PFSK-1 (cell line): ENCODE measurements around the gene B3GNT2.

Source experiments
- FOXP2 ChIP-seq: optimal IDR thresholded peaks from 2 replicates; pipeline ENCODE3; 2011; ENCODE audit warnings: borderline replicate concordance, control low read depth, inconsistent platforms; ENCODE audit not compliant: insufficient read depth; ENCODE audit errors: extremely low read length, extremely low read depth
- POLR2AphosphoS5 ChIP-seq: IDR thresholded peaks from 2 replicates; pipeline ENCODE4 v1.6.1; 2012; ENCODE audit warnings: low read depth, mild to moderate bottlenecking, control low read depth, low read length, moderate library complexity
- SIN3A ChIP-seq: IDR thresholded peaks from 2 replicates; pipeline ENCODE4 v1.6.1; 2012; ENCODE audit warnings: mild to moderate bottlenecking, low read length, moderate library complexity, borderline replicate concordance; ENCODE audit not compliant: insufficient read depth
- TAF1 ChIP-seq: IDR thresholded peaks from 2 replicates; pipeline ENCODE4 v1.6.1; 2012; ENCODE audit warnings: low read length, control low read depth, borderline replicate concordance; ENCODE audit not compliant: insufficient read depth
- TF ChIP-seq, protein P1 (sequence below), 2 experiments: IDR thresholded peaks; 2 replicates each; pipeline versions ENCODE4 v1.6.1 to v1.8.0; 2011 to 2012; ENCODE audit warnings: low read depth in 2 of 2, low read length in 2 of 2, control low read depth in 1 of 2, inconsistent platforms in 1 of 2, mild to moderate bottlenecking in 1 of 2, moderate library complexity in 1 of 2; ENCODE audit not compliant: insufficient read depth in 1 of 2

The B3GNT2 gene

DNA sequence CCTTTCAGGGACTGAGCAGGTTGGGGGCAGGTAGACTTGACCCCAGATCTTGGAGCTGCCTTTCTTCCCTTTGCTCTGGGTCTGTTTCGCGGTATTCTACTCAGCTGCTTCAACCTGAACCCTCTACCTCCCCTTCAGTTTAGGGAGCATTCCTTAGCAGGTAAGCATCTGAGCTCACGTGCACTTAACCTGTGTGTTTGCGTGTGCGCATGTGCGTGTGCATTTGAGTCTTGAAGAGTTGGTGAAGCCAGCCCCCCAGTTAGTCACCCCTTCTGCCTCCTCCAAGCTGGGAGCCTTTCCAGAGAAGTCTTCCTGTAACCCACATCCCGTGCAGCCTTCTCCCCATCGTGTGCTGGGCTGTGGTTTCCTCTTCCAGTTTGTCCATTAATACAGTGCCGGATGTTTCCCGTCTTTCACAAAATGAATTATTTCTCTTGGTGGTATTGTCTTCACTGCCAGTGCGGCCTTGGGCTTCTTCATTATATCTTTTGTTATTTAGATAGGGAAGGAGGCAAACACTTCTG, 33.2 kb downstream of the B3GNT2 start:
- TF ChIP-seq TAF1 (no peak), SIN3A (no peak), FOXP2 (no peak), POLR2AphosphoS5 (no peak)
- TF ChIP-seq, protein P1, sequence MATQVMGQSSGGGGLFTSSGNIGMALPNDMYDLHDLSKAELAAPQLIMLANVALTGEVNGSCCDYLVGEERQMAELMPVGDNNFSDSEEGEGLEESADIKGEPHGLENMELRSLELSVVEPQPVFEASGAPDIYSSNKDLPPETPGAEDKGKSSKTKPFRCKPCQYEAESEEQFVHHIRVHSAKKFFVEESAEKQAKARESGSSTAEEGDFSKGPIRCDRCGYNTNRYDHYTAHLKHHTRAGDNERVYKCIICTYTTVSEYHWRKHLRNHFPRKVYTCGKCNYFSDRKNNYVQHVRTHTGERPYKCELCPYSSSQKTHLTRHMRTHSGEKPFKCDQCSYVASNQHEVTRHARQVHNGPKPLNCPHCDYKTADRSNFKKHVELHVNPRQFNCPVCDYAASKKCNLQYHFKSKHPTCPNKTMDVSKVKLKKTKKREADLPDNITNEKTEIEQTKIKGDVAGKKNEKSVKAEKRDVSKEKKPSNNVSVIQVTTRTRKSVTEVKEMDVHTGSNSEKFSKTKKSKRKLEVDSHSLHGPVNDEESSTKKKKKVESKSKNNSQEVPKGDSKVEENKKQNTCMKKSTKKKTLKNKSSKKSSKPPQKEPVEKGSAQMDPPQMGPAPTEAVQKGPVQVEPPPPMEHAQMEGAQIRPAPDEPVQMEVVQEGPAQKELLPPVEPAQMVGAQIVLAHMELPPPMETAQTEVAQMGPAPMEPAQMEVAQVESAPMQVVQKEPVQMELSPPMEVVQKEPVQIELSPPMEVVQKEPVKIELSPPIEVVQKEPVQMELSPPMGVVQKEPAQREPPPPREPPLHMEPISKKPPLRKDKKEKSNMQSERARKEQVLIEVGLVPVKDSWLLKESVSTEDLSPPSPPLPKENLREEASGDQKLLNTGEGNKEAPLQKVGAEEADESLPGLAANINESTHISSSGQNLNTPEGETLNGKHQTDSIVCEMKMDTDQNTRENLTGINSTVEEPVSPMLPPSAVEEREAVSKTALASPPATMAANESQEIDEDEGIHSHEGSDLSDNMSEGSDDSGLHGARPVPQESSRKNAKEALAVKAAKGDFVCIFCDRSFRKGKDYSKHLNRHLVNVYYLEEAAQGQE (IDR thresholded peaks at IDR 0.05; ENCODE audit: insufficient read depth in 1 of 2, low read depth in 2 of 2, low read length in 2 of 2) = no peak

DNA sequence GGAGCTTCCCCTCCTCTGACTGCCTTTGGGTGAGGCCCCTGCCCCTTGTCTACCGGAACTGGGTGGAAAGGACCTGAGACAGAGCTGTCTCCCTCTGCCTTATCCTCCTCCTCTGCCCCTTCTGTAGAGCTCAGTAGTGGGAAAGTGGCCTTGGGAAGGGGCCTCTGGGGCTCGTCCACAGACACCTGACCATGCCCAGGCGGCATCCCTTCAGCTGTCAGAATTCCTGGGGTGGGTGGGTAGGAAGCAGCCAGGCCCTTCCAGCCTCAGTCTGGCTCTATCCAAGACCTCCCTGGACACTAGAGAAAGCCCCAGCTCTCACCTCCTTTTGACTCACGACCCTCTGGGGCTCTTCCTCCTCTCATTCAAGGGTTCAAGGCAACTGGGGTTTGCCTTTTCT, 35.6 kb downstream of the B3GNT2 start:
- TF ChIP-seq SIN3A (no peak), TAF1 (no peak), POLR2AphosphoS5 (no peak), FOXP2 (no peak)
- TF ChIP-seq, protein P1 (IDR thresholded peaks at IDR 0.05; ENCODE audit: insufficient read depth in 1 of 2, low read depth in 2 of 2, low read length in 2 of 2) = no peak

DNA sequence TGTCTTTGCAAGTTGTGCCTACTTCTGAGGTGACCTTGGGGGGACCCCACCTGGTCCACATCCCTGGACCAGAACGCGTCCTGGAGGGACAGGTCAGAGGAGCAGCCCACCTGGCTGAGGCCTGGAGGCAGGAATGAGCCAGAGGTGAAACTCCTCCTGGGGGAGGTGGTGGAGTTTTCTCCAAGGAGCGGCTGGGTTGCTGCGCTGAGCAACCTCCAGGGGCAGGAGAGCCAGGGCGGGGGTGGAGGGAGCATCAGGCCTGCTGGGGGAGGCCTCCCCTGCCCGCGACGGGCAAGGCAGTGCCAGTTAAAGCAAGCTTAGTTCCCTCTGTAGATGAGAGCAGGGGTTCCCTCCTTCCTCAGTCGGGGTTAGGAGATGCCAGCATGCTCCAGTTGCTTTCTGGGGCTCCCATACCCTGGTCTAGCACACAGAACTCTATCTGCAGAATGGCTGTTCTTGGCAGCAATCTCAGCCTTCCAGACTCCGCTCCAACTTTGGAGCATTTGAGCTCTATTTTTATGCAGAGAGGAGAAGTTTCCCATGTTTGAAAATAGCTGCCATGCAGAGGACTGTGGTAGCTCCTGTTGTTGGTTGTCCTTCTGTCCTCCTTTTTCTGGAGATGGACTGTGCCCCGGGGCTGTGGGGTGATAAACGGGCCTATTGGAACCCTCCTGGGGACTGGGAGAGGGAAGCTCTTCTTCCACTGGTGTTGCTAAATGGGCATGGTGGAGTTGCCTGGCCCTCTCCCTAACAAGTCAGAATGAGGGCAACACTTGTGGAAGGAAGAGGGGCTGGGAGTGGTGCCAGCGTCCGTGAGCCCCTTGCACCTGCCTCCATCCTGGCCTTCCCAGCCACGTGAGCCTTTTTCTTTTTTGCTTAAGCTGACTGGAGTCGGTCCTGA, 39.1 kb downstream of the B3GNT2 start:
- no peak for TF ChIP-seq SIN3A
- TF ChIP-seq, protein P1 (IDR thresholded peaks at IDR 0.05; ENCODE audit: insufficient read depth in 1 of 2, low read depth in 2 of 2, low read length in 2 of 2) = no peak
- TF ChIP-seq FOXP2 = no peak
- TF ChIP-seq TAF1 = no peak
- TF ChIP-seq POLR2AphosphoS5 = no peak

DNA sequence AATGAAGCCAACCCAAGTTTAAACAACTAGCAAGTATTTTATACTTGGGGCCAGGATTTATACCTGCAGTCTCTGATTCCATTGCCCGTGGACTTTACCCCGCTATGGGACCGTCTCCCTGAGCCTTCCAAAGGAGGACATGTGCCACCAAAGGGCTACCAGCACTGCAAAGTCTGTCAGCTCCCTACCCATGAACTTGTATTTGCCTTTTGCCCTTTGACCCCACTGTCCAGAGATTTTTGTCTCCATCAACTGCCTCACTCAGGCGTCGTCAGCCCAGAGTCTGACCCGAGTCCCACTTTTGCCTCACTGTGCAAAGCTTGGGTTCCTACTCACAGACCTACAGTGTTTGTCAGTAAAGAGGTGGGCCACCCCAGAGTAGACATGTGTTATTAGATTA, 40.6 kb downstream of the B3GNT2 start:
- TF ChIP-seq, protein P1 (IDR thresholded peaks at IDR 0.05; ENCODE audit: insufficient read depth in 1 of 2, low read depth in 2 of 2, low read length in 2 of 2) = no peak
- no peak for TF ChIP-seq FOXP2
- TF ChIP-seq POLR2AphosphoS5 = no peak
- no peak for TF ChIP-seq TAF1
- no peak for TF ChIP-seq SIN3A
